ENCODE results near the gene STEAP2.

DNA sequence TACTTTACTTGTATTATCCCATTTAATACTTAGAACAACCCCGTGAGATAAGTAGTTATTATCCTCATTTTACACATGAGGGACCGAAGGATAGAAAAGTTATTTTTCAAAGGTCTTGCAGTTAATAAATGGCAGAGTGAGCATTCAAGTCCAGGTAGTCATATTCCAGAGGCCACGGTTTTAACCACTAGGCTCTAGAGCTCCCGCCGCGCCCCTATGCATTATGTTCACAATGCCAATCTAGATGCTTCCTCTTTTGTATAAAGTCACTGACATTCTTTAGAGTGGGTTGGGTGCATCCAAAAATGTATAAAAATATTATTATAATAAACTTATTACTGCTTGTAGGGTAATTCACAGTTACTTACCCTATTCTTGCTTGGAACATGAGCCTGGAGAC lies 22.0 kb downstream of the STEAP2 start:
- TF ChIP-seq JUN (IDR thresholded peaks at IDR 0.05; ENCODE audit: borderline replicate concordance, insufficient read depth, insufficient read length, low read depth) (no peak), EZH2 (IDR thresholded peaks at IDR 0.05; ENCODE audit: borderline replicate concordance, low read depth, low read length, severe bottlenecking) (no peak), POLR2A (IDR thresholded peaks at IDR 0.05; ENCODE audit: low read depth, low read length) (no peak), POLR2AphosphoS5 (IDR thresholded peaks at IDR 0.05; ENCODE audit: insufficient read depth, low read depth, low read length) (no peak)
- TF ChIP-seq, protein P1, sequence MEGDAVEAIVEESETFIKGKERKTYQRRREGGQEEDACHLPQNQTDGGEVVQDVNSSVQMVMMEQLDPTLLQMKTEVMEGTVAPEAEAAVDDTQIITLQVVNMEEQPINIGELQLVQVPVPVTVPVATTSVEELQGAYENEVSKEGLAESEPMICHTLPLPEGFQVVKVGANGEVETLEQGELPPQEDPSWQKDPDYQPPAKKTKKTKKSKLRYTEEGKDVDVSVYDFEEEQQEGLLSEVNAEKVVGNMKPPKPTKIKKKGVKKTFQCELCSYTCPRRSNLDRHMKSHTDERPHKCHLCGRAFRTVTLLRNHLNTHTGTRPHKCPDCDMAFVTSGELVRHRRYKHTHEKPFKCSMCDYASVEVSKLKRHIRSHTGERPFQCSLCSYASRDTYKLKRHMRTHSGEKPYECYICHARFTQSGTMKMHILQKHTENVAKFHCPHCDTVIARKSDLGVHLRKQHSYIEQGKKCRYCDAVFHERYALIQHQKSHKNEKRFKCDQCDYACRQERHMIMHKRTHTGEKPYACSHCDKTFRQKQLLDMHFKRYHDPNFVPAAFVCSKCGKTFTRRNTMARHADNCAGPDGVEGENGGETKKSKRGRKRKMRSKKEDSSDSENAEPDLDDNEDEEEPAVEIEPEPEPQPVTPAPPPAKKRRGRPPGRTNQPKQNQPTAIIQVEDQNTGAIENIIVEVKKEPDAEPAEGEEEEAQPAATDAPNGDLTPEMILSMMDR (IDR thresholded peaks at IDR 0.05; ENCODE audit: extremely low read depth in 1 of 2, insufficient read depth in 1 of 2, low read depth in 1 of 2, low read length in 2 of 2): no peak
- TF ChIP-seq, protein P2, sequence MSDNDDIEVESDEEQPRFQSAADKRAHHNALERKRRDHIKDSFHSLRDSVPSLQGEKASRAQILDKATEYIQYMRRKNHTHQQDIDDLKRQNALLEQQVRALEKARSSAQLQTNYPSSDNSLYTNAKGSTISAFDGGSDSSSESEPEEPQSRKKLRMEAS (IDR thresholded peaks at IDR 0.05; ENCODE audit: insufficient read depth, insufficient read length): no peak
